GM23338 (cell line): ENCODE data around the gene ZBTB37. TPM values are rescaled to one million over a fixed set of nuclear protein-coding genes. Genes with fewer than 3 reads are reported as not detected.
"Not testable (repeated sequence)": the region's sequence is repeated elsewhere in the genome, so short reads cannot be mapped to it uniquely, and the experiment has no call there.

ENCODE experiments used
- ATAC-seq: fragments of 200-7000 bp; cut with Tn5 transposase; 3 replicates; pipeline ENCODE4 v1.9.1; 2020
- DNase-seq: peaks from one replicate; pipeline ENCODE4 v3.0.0-alpha.2; 2015; ENCODE audit warnings: low spot score
- H2AFZ ChIP-seq: fragments of 200-600 bp; sonication (generic); 2 replicates; pipeline ENCODE4 v1.8.0; 2016; ENCODE audit warnings: antibody characterized with exemption, mild to moderate bottlenecking, moderate library complexity
- H3F3A ChIP-seq: fragments of 200-600 bp; sonication (generic); replicated peaks from 2 replicates; pipeline ENCODE4 v1.8.0; 2017; ENCODE audit warnings: antibody characterized with exemption, mixed run types, low read depth
- H3K27ac ChIP-seq: fragments of 200-600 bp; sonication (generic); 2 replicates; pipeline ENCODE4 v1.6.1; 2016; ENCODE audit warnings: low read depth
- H3K27me3 ChIP-seq: fragments of 200-600 bp; sonication (generic); 2 replicates; pipeline ENCODE4 v1.8.0; 2016; ENCODE audit warnings: mild to moderate bottlenecking, mixed run types, moderate library complexity; ENCODE audit not compliant: insufficient read depth
- H3K36me3 ChIP-seq: fragments of 200-600 bp; sonication (generic); 2 replicates; pipeline ENCODE4 v1.8.0; 2016; ENCODE audit warnings: mild to moderate bottlenecking; ENCODE audit not compliant: insufficient read depth
- H3K4me1 ChIP-seq: fragments of 200-600 bp; sonication (generic); 2 replicates; pipeline ENCODE4 v1.8.0; 2016; ENCODE audit warnings: mild to moderate bottlenecking, moderate library complexity; ENCODE audit not compliant: insufficient read depth
- H3K4me2 ChIP-seq: fragments of 200-600 bp; sonication (generic); 2 replicates; pipeline ENCODE4 v1.7.1; 2017; ENCODE audit warnings: mixed run types
- H3K4me3 ChIP-seq: fragments of 200-600 bp; sonication (generic); 2 replicates; pipeline ENCODE4 v1.6.1; 2016; ENCODE audit warnings: mixed run types
- H3K79me2 ChIP-seq: fragments of 200-600 bp; sonication (generic); replicated peaks from 2 replicates; pipeline ENCODE4 v1.8.0; 2017; ENCODE audit warnings: mild to moderate bottlenecking; ENCODE audit not compliant: insufficient read depth
- H3K9me2 ChIP-seq: fragments of 200-600 bp; sonication (generic); 2 replicates; pipeline ENCODE4 v1.8.0; 2017; ENCODE audit not compliant: insufficient read depth
- H4K20me1 ChIP-seq: fragments of 200-600 bp; sonication (generic); replicated peaks from 2 replicates; pipeline ENCODE4 v1.8.0; 2017; ENCODE audit warnings: mild to moderate bottlenecking; ENCODE audit not compliant: insufficient read depth
- H3K27ac Mint-ChIP-seq: 2 replicates; pipeline ENCODE4 v1.8.0; 2020; ENCODE audit warnings: inconsistent platforms, mild to moderate bottlenecking, moderate library complexity, mixed read lengths
- H3K27me3 Mint-ChIP-seq: 3 replicates; pipeline ENCODE4 v1.8.0; 2022; ENCODE audit warnings: low read depth, mild to moderate bottlenecking, moderate library complexity, mixed read lengths, inconsistent platforms; ENCODE audit not compliant: insufficient read depth, poor library complexity
- H3K36me3 Mint-ChIP-seq: 3 replicates; pipeline ENCODE4 v1.8.0; 2021; ENCODE audit warnings: low read depth, mild to moderate bottlenecking, inconsistent platforms, moderate library complexity, mixed read lengths
- H3K4me1 Mint-ChIP-seq: 3 replicates; pipeline ENCODE4 v1.8.0; 2020; ENCODE audit warnings: mild to moderate bottlenecking, inconsistent platforms, mixed read lengths
- H3K4me3 Mint-ChIP-seq: 3 replicates; pipeline ENCODE4 v1.8.0; 2021; ENCODE audit warnings: moderate library complexity, mild to moderate bottlenecking, inconsistent platforms, mixed read lengths
- H3K9me3 Mint-ChIP-seq: 3 replicates; pipeline ENCODE4 v1.8.0; 2020; ENCODE audit warnings: moderate library complexity, mild to moderate bottlenecking, inconsistent platforms, mixed read lengths
- CREB1 ChIP-seq: fragments of 250-450 bp; sonication (Bioruptor Pico); IDR thresholded peaks from 2 replicates; pipeline ENCODE4 v1.5.0; 2020; ENCODE audit warnings: low read depth, mild to moderate bottlenecking, moderate library complexity
- CTCF ChIP-seq, 2 experiments: fragments of 200-600 bp in 1 of 2; sonication (generic) in 1 of 2; conservative IDR thresholded peaks; 2 replicates each; pipeline versions ENCODE4 v1.5.1 to v1.6.1; 2016 to 2017; ENCODE audit warnings: antibody characterized with exemption in 2 of 2, low read depth in 2 of 2, mild to moderate bottlenecking in 2 of 2, moderate library complexity in 1 of 2
- ETS1 ChIP-seq: IDR thresholded peaks from 2 replicates; pipeline ENCODE4 v1.6.1; 2016; ENCODE audit warnings: antibody characterized with exemption
- EZH2 ChIP-seq: fragments of 200-600 bp; sonication (generic); IDR thresholded peaks from one replicate; pipeline ENCODE4 v1.8.0; 2017; ENCODE audit warnings: antibody characterized with exemption, mild to moderate bottlenecking, low read depth; ENCODE audit not compliant: unreplicated experiment
- EZH2phosphoT487 ChIP-seq: fragments of 200-600 bp; sonication (generic); IDR thresholded peaks from one replicate; pipeline ENCODE4 v1.8.1; 2018; ENCODE audit warnings: antibody characterized with exemption; ENCODE audit not compliant: unreplicated experiment
- JUNB ChIP-seq: IDR thresholded peaks from one replicate; pipeline ENCODE4 v1.6.1; 2016; ENCODE audit warnings: antibody characterized with exemption; ENCODE audit not compliant: unreplicated experiment
- STAT1 ChIP-seq: IDR thresholded peaks from one replicate; pipeline ENCODE4 v1.6.1; 2016; ENCODE audit warnings: antibody characterized with exemption; ENCODE audit not compliant: unreplicated experiment
- ZNF114 ChIP-seq: fragments of 250-450 bp; sonication (Bioruptor Pico); IDR thresholded peaks from 2 replicates; pipeline ENCODE4 v1.5.0; 2020; ENCODE audit warnings: mild to moderate bottlenecking, moderate library complexity
- polyA plus RNA-seq: library from polyadenylated mRNA; unstranded; fragments of >200 nt; fragmentation: Nextera tagmentation; extraction: Ambion mirVana; gene quantifications from 2 replicates; pipeline ENCODE4 v1.2.1, GENCODE V29; 2016
- total RNA-seq: library from RNA; depleted of rRNA; stranded (reverse); fragments of >200 nt; shearing (Covaris generic); gene quantifications from 2 replicates; pipeline ENCODE4 v1.2.3, GENCODE V29; 2014

ZBTB37 gene
- total and polyA plus RNA-seq, 2 experiments from 2014 or later: 2.7 to 15.8 TPM

GRCh38 chr1:173859547-173859946 lies 8.6 kb upstream of the ZBTB37 start:
- H3K79me2 ChIP-seq, H4K20me1 ChIP-seq, H3K9me3 Mint-ChIP-seq, H2AFZ ChIP-seq, H3K27ac ChIP-seq, H3K27me3 ChIP-seq, DNase-seq, H3K4me3 Mint-ChIP-seq, H3K4me3 ChIP-seq, H3K27ac Mint-ChIP-seq, H3K9me2 ChIP-seq, ATAC-seq, H3K4me2 ChIP-seq: not testable (repeated sequence)
- H3K36me3 Mint-ChIP-seq: peaks cover 76% of the 10 kb centered on the region
- H3K4me1 ChIP-seq: peaks cover 10% of the 10 kb centered on the region; the same call in 1 of the 2 replicates
- peaks cover 18% of the 10 kb centered on the region for H3K36me3 ChIP-seq
- peaks cover 35% of the 10 kb centered on the region for H3F3A ChIP-seq
- H3K27me3 Mint-ChIP-seq: peaks cover 32% of the 10 kb centered on the region
- peaks cover 12% of the 10 kb centered on the region for H3K4me1 Mint-ChIP-seq

- Histone ChIP-seq H3K4me2 (no peak overlapping the region), H3K9me2 (no peaks in the 10 kb centered on the region), H4K20me1 (0 out of 2 replicates have a peak, but pooled peaks cover 6% of the 10 kb centered on the region), H2AFZ (no peak overlapping the region), H3K36me3 (peaks cover 24% of the 10 kb centered on the region), H3F3A (peaks cover 41% of the 10 kb centered on the region), H3K79me2 (peaks cover 6% of the 10 kb centered on the region; the same call in 1 of the 2 replicates), H3K27ac (peak overlapping the region; percentile 96; the same call in 1 of the 2 replicates), H3K4me1 (peaks cover 11% of the 10 kb centered on the region; the same call in 1 of the 2 replicates), H3K4me3 (no peak overlapping the region), H3K27me3 (no peaks in the 10 kb centered on the region)
- H3K9me3 Mint-ChIP-seq: no peaks in the 10 kb centered on the region
- peaks cover 37% of the 10 kb centered on the region for H3K27me3 Mint-ChIP-seq
- no peak overlapping the region for H3K27ac Mint-ChIP-seq
- no peak for ATAC-seq
- DNase-seq: no peak
- no peak overlapping the region for H3K4me3 Mint-ChIP-seq
- H3K4me1 Mint-ChIP-seq: peaks cover 15% of the 10 kb centered on the region
- TF ChIP-seq CTCF (conservative IDR thresholded peaks at IDR 0.05; ENCODE audit: low read depth in 2 of 2) (no peak), JUNB (no peak), STAT1 (no peak), ETS1 (no peak), ZNF114 (CRISPR knock-in tag) (no peak), EZH2 (no peak)
- peaks cover 76% of the 10 kb centered on the region for H3K36me3 Mint-ChIP-seq
Observed at GRCh38 chr1:173860065-173860464, 8.1 kb upstream of the ZBTB37 start.

- H3K4me3 ChIP-seq: no peak overlapping the region
- H3K27ac ChIP-seq: peak overlapping the region; percentile 96
- H3K27ac Mint-ChIP-seq: peak overlapping the region; percentile 89
- peaks cover 7% of the 10 kb centered on the region; the same call in 2 of the 3 replicates for H3K9me3 Mint-ChIP-seq
- peaks cover 76% of the 10 kb centered on the region for H3K36me3 Mint-ChIP-seq
- peak; percentile 36 for DNase-seq
- H3K79me2 ChIP-seq: peaks cover 23% of the 10 kb centered on the region
- H3K4me3 Mint-ChIP-seq: peak overlapping the region; percentile 20; the same call in 1 of the 3 replicates
- H3K27me3 Mint-ChIP-seq: peaks cover 48% of the 10 kb centered on the region
- H3K4me1 ChIP-seq: peaks cover 24% of the 10 kb centered on the region
- H3K9me2 ChIP-seq: no peaks in the 10 kb centered on the region
- H3F3A ChIP-seq: peaks cover 54% of the 10 kb centered on the region
- peak; percentile 43 for ATAC-seq
- H3K27me3 ChIP-seq: no peaks in the 10 kb centered on the region
- no peak overlapping the region for H3K4me2 ChIP-seq
- H3K36me3 ChIP-seq: peaks cover 40% of the 10 kb centered on the region
- H2AFZ ChIP-seq: no peak overlapping the region
- H3K4me1 Mint-ChIP-seq: peaks cover 22% of the 10 kb centered on the region
- H4K20me1 ChIP-seq: peaks cover 16% of the 10 kb centered on the region
- TF ChIP-seq EZH2phosphoT487 (no peak), JUNB (no peak), EZH2 (no peak), CREB1 (CRISPR knock-in tag) (no peak)
Observed at GRCh38 chr1:173861731-173862145, 6.4 kb upstream of the ZBTB37 start.
